ENCODE data around the gene SRGAP3.
"Not testable (repeated sequence)": the region's sequence is repeated elsewhere in the genome, so short reads cannot be mapped to it uniquely, and the experiment has no call there.

SRGAP3 gene

DNA sequence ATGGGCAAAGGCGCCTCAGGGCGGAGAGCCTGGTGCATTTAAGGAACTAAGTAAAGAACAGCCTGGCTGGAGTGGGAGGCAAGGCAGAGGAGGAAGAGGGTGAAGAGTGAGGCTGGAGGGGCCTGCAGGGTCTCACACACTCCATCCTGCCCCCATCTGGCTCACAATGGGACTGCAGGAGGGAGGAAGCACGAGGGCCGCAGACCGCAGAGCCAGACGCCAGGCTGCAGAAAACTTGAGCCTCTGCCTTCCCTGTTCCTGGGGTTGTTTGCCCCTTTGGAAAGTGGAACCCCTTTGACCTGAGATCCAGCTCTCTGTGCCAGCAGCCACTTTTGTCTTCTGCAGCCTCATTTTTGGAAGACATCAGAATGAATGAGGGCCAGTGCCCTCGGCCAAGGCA lies 138.0 kb downstream of the SRGAP3 start:
- no peak for DNase-seq (ENCODE audit: low read depth)

DNA sequence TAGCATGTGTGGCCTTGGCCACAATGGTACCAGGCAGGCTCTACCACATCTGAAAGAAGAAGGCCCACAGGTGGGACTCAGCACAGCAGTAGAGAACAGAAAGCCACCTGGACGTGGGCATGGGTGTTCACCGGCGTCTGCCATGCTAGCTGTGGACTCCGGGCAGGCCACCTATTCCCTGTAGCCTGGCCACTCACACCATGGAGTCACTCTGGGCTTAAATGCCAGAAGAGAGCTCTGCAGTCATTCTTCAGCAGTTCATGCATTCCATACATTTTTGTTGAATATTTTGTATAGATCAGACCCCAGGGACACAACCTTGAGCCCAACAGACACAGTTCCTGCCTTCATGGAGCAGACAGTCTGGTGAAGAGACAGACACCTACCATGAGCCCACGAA lies 138.6 kb downstream of the SRGAP3 start:
- DNase-seq (ENCODE audit: low read depth), result no peak

DNA sequence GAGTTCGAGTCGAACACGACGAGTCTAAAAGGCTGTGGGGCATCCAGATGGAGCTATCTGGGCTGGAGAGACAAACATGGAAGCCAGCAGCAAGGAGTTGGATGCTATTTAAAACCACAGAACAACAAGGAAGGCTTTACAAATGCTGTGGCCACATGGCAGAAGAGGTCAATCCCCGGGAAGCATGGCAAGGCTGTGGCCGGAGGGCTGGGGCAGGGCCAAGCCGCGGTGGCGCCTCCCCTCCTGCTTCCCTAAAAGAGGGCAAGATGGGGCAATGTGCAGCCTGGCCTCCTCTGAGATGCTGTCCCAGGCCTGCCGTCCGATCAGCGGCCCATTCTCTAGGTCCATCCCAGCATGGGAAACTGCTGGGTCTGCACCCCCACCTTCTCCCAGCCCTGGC lies 139.1 kb downstream of the SRGAP3 start:
- no peak for DNase-seq (ENCODE audit: low read depth)

DNA sequence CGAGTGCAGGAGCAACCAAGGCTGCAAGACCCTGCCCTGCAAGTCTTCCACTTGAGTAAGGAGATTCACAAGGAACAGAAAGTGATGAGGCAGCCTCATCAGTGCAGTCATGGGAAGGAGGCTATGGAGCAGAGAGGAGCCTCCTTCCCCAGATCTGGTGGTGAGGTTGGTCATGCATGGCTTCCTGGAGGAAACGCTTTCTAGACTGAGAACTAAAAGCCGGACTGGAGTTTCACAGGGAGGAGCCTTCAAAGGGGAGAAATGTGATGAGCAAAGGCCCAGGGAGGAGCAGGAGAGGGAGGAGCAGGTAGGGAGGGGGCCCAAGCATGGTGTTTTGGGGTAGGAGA lies 139.9 kb downstream of the SRGAP3 start:
- no peak for DNase-seq (ENCODE audit: low read depth)

DNA sequence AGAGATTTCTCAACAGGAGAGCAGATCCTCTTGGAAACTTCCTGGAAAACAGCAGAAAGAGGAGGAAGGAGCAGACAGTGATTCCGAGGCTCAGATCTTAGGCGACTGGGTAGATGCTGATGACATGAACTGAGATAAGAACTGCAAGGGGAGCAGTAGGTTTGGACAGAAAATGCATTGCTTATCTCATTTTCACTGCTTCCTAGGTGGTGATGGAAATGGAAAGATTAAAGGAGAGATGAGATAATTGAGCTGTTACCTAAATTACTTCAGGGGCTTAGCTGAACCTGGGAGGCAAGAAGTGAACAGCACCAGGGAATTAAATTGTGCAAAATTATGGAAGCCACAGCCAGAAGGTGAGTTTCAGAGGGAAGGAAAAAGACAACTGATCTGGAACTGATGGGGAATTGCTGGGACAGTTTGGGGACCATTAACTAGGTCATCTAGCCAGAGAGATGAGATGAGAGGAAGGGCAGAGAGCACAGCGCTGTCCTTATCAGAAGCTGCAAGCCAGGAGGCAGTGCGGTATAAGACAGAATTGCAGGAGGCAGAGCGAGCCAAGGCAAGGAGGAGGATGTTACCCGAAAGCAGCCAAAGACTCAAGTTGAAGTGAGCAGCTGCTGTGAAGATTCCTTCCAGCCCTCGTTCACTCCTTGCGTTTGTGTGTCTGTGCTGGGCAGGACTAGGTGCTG lies 140.4 kb downstream of the SRGAP3 start:
- DNase-seq (ENCODE audit: low read depth), result no peak

DNA sequence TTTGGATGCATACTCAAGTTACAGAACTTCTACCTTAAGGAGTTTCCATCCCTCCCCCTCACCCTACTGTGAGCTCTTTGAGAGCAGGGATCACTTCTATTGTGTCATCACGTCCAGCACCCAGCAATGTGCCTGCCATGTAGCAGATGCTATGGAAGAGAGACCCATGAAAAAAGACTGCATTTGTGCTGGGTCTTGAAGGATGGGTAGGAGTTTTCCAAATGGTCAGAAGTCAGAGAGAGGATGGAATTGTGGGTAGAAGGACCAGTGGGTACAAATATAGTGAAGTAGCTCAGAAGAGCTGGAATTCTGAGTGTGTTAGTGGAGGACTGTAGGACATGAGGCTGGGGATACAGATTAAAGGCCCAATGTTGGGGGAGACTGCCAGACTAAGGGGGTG lies 141.7 kb downstream of the SRGAP3 start:
- DNase-seq (ENCODE audit: low read depth), result no peak

DNA sequence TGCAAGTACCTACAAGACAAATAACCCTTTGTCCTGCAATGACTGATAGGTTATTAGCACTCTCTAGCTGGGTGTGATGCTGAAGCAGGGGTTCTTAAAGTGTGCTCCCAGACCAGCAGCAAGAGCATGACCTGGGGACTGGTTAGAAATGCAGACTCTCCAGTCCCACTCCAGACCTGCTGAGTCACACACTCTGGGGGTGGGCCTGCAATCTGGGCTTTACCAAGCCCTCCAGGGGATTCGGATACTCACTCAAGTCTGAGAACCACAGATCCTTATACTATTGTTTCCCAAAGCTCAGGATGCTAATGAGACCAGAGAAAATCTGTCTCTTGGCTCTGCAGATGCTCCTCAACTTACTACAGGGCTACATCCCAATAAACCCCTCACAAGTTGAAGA lies 144.0 kb downstream of the SRGAP3 start:
- DNase-seq (ENCODE audit: low read depth), result no peak

DNA sequence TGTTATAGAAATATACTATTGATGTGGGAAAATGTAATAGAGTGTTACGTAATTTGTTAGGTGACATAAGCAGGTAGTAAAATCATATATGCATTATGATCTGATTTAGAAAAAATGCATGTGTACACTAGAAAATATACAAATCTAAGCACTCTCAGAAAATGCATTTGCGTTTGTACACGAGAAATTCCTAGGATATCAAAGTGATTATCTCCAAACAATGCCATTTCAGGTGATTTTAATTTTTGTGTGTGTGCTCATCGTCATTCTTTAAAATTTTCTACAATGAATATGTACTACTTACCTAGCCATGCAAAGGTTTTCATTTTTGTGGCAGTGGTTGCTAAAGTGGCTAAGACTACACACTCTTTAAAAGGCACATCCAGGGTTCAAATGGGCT lies 145.3 kb downstream of the SRGAP3 start:
- DNase-seq (ENCODE audit: low read depth), result no peak

DNA sequence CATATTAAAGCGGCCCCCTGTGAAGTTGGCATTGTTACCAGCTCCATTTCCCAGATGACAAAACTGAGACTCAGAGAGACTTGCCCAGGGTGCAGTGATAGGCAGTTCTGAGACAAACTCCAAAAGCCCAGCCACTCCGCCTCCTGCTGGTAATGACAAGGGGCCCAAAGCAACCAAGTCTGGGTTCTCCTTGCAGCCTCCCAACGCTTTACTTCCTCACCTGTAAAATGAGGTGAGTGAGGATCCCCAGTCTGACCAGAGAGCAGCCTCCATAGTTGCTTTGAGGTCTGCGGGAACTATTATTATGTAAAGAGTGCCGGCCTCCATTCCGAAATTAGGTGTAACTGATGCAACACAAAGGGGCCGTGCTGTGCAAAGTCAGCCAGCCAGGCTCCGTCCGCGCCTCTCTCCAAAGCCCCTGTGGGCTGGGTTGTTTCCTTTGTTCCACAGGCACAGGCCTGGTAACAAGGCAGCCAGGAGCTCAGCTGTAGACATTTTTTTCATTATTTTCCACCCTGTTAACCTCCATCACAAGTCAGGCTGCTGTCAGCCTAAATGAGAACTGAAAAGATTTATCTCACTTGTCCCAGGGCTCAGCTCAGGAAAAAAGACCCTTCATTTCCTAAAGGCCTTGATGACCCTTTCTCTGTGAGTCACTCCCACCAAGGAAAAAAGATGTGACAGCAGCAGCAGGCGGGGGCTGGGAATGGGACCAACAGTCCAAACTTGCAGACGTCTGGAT lies 147.0 kb downstream of the SRGAP3 start:
- DNase-seq (ENCODE audit: low read depth), result no peak

DNA sequence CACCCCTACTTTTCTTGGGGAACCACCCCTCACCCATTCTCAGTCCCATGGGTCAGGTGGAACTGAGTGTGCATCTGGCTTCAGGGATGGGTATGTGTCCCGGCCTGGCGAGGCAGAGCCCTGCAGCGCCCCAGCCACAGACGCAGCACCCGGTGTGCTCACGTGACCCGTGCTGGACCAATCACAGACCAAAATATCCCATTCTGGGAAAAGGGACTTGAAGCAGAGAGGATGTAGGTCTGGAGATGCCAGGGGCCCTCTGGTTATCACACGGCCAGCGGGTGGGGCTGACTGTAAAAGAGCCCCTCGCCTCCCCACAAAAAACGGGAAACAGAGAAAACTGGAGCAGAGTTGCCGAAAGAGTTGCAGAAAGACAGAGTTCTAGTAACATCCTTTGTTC lies 148.2 kb downstream of the SRGAP3 start:
- DNase-seq (ENCODE audit: low read depth), result no peak

DNA sequence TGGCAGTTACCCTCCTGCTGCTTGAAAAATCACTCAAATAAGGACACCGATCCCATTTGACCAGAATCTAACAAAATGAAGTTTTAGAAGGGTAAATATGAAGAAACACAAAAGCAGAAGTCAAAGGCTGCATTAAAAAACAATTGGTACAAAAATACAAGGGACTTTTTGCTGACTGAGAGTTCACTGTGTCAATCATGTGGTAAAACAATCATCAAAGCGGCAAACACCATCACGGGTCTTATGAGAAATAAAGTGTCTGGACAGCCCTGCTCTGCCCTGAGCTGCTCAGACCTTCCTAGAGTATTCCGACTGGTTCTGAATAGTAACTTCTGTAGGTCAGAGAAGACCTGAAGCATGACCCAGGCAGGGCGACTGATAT lies 148.9 kb downstream of the SRGAP3 start:
- no peak for DNase-seq (ENCODE audit: low read depth)

DNA sequence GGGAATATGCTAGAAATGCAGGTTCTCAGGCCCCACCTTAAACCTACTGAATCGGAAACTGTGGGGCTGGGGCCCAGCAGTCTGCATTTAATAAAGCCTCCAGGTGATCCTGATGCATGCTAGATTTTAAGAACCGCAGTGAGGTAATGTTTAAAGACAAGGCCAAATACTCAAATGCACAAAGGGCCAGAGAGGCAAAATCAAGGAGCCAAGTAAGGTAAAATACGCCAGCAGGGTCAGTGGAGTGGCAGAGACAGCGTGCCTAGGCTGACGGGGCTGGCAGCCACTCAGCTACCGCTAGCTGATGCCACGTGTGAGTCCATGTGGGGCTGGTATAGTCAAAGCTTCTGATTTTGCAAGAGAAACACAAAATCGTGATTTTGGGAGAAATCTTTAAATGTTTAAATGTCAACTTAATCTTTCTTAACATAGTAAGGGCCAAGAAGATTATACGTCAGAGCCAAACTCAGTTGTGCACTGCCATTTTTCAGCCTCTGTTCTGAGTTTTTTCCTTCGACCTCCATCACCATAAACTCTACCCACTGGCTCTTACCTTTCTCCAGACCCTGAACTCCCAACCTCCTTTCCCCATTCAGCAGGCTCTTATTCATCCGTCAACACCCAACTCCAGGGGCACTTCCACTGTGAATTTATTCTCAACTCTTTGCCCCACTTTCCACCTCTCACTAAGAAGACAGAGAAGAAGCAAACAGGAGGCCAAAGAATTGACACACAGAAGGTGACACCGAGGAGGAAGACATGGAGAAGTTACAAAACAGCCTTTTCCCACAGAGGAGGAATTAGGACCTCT lies 149.5 kb downstream of the SRGAP3 start:
- no peak for DNase-seq (ENCODE audit: low read depth)

DNA sequence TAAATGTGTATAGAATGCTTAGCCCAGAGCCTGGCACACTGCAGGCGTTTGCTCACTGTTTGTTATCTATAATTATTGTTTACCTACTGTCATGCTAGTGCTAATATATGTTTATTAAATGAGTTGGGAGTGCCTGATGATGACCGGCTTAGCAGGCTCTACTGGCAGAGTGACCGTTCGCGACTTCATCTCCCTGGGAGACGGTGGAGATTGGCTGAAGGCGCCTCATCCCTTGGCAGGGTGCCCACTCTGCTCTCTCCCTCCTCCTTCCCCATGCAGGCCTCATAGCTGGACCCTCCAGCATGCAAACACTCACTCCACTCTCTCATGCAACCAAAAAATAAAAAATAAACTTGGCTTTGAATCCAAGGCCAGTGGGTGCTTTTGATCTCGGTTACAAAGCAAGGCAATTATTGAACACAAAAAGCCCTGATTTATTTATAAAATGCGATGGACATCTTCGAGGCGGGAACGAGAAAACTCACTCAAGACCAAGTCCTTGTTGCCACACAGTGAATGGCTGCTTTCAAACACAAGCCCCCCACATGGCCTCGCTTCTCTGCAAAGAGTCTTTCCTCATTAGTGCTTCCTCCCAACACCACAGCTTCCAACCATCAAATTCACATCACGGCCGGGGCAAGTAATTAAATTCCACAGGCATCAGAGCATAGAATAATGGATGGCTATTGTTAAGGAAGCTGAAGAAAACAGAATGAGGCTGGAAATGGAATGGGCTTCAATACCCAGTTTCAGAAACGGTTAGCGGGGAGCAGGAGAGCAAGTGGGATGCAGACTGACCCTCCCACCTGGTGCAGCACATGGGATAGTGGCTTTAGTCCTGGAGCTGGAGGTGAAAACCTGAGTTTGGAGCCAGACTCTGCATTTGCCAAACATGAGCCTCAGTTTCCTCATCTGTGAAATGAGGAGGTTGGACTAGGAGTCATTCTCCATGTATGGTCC lies 150.4 kb downstream of the SRGAP3 start:
- no peak for DNase-seq (ENCODE audit: low read depth)

DNA sequence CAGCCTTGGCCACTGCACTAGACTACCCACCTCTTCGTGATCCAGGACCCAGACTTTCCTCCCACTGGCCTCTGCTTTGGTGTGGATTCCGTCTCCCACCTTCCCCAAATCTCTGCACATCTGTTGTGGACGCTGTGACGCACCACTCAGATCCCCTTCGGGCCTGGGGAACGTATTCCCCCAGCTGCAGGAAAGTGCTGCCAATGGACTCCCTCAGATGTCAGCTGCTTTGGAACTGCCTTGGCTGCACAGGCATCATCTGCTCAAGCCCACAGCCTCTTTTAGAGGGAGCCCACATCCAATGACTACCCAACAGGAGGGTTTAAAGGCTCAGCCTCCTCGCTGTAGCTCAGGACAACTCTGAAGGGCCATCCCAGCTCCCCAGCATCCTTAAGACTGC lies 152.0 kb downstream of the SRGAP3 start:
- no peak for DNase-seq (ENCODE audit: low read depth)

DNA sequence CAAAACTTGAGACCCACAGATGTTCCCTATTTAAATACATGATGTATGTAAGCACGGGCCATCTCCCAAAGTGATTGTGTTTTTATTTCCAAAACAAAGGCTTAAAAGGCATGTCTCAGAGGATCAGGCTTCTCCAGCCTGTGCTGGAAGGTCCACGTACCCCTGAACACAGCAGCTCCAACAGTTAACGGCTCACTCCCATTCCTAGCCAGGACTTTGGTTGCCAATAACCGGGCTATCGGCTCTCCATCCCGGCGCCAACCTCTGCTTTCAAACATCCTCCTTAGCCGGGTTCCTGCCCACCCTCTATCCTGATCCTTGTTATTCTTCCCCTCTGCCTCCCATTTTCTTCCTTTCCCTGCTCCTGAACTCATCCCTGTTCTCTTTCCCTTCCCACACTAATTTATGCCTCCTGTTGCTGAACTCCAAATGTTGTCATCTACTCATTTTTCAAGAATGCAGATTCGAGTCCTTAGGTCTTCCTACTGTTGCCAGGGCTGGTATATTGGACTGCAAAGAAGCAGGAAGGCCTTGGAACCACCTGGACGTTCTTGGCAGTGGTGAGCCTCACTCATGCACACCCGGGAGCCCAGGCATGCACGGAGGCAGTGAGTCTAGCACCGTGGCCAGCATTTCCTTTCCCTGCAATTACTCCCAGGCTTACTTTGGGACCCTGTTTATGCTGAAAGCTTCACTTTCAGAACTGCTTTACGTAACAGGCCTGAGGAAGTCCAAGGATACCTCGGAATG lies 157.8 kb downstream of the SRGAP3 start:
- DNase-seq (ENCODE audit: low read depth), result no peak

DNA sequence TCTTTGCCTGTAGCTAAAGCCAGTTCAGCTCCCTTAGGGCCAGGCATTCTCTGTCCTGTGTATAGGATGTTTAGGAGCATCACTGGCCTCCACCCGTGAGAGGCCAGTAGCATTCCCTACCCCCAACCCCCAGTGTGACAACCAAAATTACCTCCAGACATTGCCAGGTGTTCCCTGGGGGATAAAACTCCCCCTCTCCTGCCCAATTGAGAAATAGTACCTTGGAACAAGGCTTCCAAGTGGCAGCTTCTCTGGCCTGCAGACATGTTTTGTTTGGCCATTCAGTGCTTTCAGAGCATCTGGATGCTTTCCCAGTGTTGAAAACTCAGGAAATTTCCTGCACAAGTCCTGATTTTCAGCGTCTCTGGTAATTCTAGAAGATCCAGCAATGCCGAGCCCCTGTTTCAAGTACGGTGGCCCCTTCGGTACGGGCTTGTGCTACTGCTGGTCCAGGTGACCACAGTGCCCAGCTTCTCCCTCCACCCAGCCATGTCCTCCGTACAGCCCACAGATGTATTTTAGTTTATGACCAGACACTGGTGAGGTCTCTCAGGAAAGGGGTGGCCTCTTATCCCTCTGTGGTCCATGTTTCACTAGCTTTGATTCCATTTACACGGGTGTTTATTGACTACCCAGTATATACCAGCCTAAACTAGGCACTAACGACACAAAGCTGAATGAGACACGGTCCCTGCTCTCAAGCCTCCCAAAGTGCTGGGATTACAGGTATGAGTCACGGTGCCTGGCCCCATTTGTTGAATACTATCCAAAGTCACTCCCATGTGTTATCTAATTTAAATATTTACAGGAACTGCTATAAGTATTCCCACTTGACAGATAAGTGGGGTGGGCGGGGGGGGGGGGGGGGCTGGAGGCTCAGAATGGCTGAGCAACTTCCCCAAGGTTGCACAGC lies 160.7 kb downstream of the SRGAP3 start:
- no peak for DNase-seq (ENCODE audit: low read depth)

DNA sequence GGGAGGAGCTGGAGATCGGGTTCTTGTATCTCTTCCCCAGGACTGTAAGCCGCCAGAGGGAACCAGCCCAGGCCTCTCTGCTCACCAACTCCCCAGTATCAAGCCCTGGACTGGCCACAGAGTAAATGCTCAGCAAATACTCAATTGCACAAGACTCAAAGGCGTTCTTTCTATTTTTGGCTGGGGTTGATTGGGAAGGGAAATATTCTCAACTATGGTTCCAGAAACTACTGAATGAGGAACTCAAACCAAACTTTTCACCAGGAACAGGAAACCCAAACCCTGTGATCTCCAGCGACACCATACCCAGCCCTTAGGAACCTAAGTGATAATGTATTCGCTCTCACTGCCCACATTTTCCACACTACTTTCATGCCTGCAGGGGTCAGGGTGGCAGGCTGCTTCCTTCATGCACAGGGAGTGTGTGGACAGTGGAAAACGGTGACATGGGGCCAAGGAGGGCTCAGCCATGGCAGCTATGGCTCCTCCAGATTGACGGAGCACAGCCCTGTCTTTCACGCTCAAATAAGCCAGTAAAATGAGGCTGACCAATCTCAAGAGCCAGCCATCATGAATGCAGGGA lies 161.5 kb downstream of the SRGAP3 start:
- DNase-seq (ENCODE audit: low read depth), result no peak

DNA sequence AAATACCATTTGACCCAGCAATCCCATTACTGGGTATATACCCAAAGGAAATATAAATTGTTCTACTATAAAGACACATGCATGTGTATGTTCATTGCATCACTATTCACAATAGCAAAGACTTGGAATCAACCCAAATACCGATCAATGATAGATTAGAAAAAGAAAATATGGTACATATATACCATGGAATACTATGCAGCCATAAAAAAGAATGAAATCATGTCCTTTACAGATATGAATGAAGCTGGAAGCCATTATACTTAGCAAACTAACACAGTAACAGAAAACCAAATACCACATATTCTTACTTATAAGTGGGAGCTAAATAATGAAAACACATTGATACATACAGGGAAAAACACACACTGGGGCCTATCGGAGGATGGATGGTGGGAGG lies 164.0 kb downstream of the SRGAP3 start:
- DNase-seq (ENCODE audit: low read depth), result not testable (repeated sequence)

DNA sequence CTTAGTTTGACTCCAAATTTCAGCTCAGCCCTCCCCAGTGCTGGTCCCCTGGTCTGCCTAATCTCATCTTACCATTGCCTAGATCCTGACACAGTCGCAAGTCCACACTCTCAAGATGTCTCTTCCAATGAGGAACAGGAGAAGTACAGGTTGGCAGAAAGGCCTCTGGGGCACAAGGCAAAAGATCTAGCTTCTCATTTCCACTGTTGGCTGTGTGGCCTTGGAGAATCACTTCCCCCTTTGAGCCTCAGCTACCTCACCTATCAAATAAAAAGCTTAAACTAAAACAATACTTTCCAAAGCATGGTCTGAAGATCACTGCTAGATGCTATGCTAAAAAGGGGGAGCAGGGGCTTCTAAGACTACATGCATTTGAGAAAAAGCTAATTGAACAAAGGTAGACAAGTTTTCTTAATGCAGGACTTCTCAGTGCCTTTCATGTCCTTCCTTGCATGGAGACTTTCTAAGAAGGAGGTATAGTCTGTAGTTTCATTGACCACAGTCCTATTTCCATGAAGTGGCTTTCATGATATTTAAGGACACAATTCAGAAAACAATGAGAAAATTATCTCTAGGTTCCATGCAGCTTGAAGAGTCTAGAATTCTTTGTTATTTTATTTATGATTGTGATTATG lies 168.1 kb downstream of the SRGAP3 start:
- DNase-seq (ENCODE audit: low read depth), result no peak

Data from HS-5 (cell line).